Kidney (tissue), 22 donors: ENCODE data around the gene ATP11C. TPM values are rescaled to one million over a fixed set of nuclear protein-coding genes. Genes with fewer than 3 reads are reported as not detected.
A peak's percentile ranks its signal among the peaks of the same experiment; 100 is the strongest.

Source experiments
- DNase-seq, 5 donors: peaks; one replicate each; pipeline ENCODE4 v3.0.0-alpha.2; 2013 to 2020
- FAIRE-seq: peaks from 2 replicates; lab custom pipeline; 2012; peaks lifted over from hg19 to GRCh38; lab: Jason Lieb, UNC
- H3K27ac ChIP-seq, 2 donors: one replicate each; pipeline ENCODE4 v1.7.0; 2013; ENCODE audit warnings: low read depth in 2 of 2, low read length in 2 of 2, inconsistent platforms in 1 of 2
- H3K27me3 ChIP-seq: one replicate; pipeline ENCODE4 v1.7.1; 2013; ENCODE audit warnings: low read length, inconsistent platforms; ENCODE audit not compliant: control insufficient read depth, insufficient read depth
- H3K36me3 ChIP-seq, 3 donors: one replicate each; pipeline versions ENCODE4 v1.7.0 to v1.7.1; 2013; ENCODE audit warnings: low read length in 3 of 3, control low read depth in 1 of 3, inconsistent platforms in 1 of 3; ENCODE audit not compliant: insufficient read depth in 3 of 3, control insufficient read depth in 2 of 3
- H3K4me1 ChIP-seq, 3 donors: one replicate each; pipeline versions ENCODE4 v1.7.0 to v1.7.1; 2013; ENCODE audit warnings: low read length in 3 of 3, inconsistent platforms in 1 of 3, low read depth in 1 of 3; ENCODE audit not compliant: control insufficient read depth in 2 of 3, insufficient read depth in 2 of 3
- H3K4me3 ChIP-seq, 3 donors: one replicate each; pipeline versions ENCODE4 v1.7.0 to v1.8.1; 2013; ENCODE audit warnings: low read length in 3 of 3, control low read depth in 1 of 3, inconsistent platforms in 1 of 3
- H3K9ac ChIP-seq, 3 donors: one replicate each; pipeline versions ENCODE4 v1.7.0 to v1.7.1; 2013; ENCODE audit warnings: low read length in 3 of 3, control low read depth in 1 of 3, inconsistent platforms in 1 of 3
- H3K9me3 ChIP-seq, 3 donors: one replicate each; pipeline versions ENCODE4 v1.7.0 to v1.7.1; 2013; ENCODE audit warnings: low read length in 3 of 3, control low read depth in 1 of 3, inconsistent platforms in 1 of 3; ENCODE audit not compliant: control insufficient read depth in 2 of 3, insufficient read depth in 1 of 3
- intact Hi-C: fragments of 100-400 bp; cut with DNase I; formaldehyde crosslinking; loops from one replicate; pipeline ENCODE4 v1.11.1; 2022
- long read RNA-seq, 10 donors: library from polyadenylated mRNA in 1 of 10; unstranded in 1 of 10; transcript quantifications; one replicate each; pipeline ENCODE4 v2.0.0 and lab custom pipeline, GENCODE V29; 2021 to 2026
- polyA plus RNA-seq: library from polyadenylated mRNA; stranded (reverse); fragments of 350-450 nt; fragmentation: Illumina TruSeq; extraction: RNeasy Lipid Tissue Mini Kit (QIAGEN cat#74804); gene quantifications from one replicate; pipeline ENCODE4 v1.2.3, GENCODE V29; 2014; ENCODE audit warnings: low read depth, low replicate concordance; ENCODE audit not compliant: insufficient read depth
- total RNA-seq: library from RNA; stranded (reverse); fragmentation: NEBNext Ultra II Directional; extraction: Animal tissue kit (Norgen Biotek cat#: 25700); gene quantifications from one replicate; pipeline ENCODE4 v1.2.1, GENCODE V29; 2021
- TF ChIP-seq, protein P1 (sequence below): IDR thresholded peaks from 3 replicates; pipeline ENCODE4 v1.5.1; 2012; ENCODE audit warnings: mild to moderate bottlenecking, moderate library complexity, borderline replicate concordance; ENCODE audit not compliant: insufficient read depth; ENCODE audit errors: extremely low read depth
- donor health status: control.
- donor health status: control.
- donor health status: control.
- donor health status: control.
- donor health status: control.
- donor health status: DM: yes; HTN: yes; CAD: no.
- donor health status: Normal renal cell carcinoma (clear cell type).

The ATP11C gene
- total RNA-seq (23.9 TPM), polyA plus RNA-seq (10.1 TPM)
- long read RNA-seq, donor 1: 0 reads
- long read RNA-seq, donor 2: 0 reads
- long read RNA-seq, donor 3: 0 reads
- long read RNA-seq, donor 4: 0 reads
- long read RNA-seq, donor 5: 0 reads
- long read RNA-seq, donor 6: 0 reads
- long read RNA-seq, donor 7, partial matches to known transcripts: 19 of 27 reads
- long read RNA-seq, donor 7, other reads (novel, unspliced or antisense): 8 of 27 reads
- long read RNA-seq, donor 8: 0 reads
- long read RNA-seq, donor 9: 0 reads
- long read RNA-seq, donor 10: 0 reads

DNA sequence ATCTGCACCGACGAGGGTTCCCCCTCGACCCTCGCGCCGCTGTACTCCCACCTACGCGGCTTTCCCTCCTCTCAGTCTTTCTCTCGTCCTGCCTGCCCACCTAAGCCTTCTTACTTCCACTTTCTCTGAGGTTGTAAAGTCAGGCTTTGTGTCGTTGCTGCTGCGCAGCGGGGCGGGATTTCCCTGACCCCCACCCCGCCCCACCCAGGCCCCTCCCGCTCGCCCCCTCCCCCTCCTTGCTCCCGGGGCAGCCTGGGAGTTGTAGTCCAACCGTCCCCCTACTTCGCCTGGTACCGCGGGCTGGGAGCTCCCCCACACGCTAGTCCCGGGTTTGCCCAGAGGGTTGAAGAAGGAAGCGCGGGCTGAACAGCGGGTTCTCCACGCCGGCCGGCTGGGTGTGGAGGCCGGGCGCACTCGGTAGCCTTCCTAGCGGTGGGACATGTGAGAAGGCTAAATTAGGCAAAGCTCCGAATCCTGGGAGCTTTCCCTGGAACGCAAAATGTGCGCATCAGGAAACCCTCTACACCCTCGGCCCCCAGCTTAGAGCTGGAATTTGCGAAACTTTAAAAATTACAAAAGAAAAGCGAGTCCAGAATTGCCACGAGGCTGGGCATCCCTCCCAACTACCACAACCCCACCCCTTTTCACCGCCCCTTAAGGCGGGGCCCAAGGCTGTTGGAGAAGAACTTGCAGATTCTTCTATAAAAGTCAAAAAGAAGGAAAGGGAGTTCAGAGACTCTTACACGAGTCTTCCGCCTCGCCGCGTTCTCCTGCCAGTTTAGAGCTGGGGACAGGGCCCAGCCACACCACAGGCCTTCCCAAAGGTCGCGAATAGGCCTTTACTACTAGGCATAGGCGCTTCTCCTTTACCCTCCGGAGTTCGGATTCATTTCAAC lies at the start of gene ATP11C:
Gene ATP11C, minus strand, starts transcription at position 153 of the 896 bp plus-strand sequence. CDS start 1,011 bp downstream, outside the sequence.
- TF ChIP-seq, protein P1, sequence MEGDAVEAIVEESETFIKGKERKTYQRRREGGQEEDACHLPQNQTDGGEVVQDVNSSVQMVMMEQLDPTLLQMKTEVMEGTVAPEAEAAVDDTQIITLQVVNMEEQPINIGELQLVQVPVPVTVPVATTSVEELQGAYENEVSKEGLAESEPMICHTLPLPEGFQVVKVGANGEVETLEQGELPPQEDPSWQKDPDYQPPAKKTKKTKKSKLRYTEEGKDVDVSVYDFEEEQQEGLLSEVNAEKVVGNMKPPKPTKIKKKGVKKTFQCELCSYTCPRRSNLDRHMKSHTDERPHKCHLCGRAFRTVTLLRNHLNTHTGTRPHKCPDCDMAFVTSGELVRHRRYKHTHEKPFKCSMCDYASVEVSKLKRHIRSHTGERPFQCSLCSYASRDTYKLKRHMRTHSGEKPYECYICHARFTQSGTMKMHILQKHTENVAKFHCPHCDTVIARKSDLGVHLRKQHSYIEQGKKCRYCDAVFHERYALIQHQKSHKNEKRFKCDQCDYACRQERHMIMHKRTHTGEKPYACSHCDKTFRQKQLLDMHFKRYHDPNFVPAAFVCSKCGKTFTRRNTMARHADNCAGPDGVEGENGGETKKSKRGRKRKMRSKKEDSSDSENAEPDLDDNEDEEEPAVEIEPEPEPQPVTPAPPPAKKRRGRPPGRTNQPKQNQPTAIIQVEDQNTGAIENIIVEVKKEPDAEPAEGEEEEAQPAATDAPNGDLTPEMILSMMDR: no peak
- Histone ChIP-seq H3K4me1 (no peaks in the 10 kb centered on the region), H3K9ac (peak within 1 kb of the TSS; percentile 42 to 63 (median 48)), H3K9me3 (no peaks in the 10 kb centered on the region), H3K27me3 (no peaks in the 10 kb centered on the region), H3K27ac (peak within 1 kb of the TSS; percentile 89 to 96), H3K4me3 (peak within 1 kb of the TSS; percentile 67 to 73 (median 72)), H3K36me3 (no peaks in the 10 kb centered on the region)
- intact Hi-C loops: no loop called here
- FAIRE-seq: no peak
- DNase-seq: peak; percentile 83 to 95 (median 90)

DNA sequence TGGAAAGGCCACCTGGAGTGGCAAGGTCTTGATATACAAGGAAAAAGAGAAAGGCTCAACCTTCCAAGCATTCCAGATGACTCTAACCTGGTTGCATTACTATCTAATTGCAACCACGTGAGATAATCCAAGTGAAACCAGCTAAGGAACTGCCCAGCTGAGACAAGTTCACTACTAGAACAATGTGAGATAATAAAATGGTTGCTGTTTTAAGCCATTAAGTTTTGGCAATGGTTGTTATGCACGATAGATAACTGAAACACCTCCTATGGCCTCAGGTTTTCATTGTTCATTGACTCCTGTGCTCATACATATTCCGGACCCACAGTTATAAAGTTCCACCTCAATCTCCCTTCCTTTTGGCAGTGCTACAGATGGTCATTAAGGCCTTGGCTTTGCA lies 41.6 kb upstream of the ATP11C start:
- H3K4me1 ChIP-seq: no peaks in the 10 kb centered on the region
- DNase-seq (no peak), FAIRE-seq (no peak)
- H3K27me3 ChIP-seq: no peaks in the 10 kb centered on the region
- H3K36me3 ChIP-seq: no peaks in the 10 kb centered on the region
- H3K27ac ChIP-seq: no peak overlapping the region
- intact Hi-C loops: no loop called here
- TF ChIP-seq, protein P1: no peak
- no peak overlapping the region for H3K4me3 ChIP-seq
- no peaks in the 10 kb centered on the region for H3K9me3 ChIP-seq
- H3K9ac ChIP-seq: no peak overlapping the region

DNA sequence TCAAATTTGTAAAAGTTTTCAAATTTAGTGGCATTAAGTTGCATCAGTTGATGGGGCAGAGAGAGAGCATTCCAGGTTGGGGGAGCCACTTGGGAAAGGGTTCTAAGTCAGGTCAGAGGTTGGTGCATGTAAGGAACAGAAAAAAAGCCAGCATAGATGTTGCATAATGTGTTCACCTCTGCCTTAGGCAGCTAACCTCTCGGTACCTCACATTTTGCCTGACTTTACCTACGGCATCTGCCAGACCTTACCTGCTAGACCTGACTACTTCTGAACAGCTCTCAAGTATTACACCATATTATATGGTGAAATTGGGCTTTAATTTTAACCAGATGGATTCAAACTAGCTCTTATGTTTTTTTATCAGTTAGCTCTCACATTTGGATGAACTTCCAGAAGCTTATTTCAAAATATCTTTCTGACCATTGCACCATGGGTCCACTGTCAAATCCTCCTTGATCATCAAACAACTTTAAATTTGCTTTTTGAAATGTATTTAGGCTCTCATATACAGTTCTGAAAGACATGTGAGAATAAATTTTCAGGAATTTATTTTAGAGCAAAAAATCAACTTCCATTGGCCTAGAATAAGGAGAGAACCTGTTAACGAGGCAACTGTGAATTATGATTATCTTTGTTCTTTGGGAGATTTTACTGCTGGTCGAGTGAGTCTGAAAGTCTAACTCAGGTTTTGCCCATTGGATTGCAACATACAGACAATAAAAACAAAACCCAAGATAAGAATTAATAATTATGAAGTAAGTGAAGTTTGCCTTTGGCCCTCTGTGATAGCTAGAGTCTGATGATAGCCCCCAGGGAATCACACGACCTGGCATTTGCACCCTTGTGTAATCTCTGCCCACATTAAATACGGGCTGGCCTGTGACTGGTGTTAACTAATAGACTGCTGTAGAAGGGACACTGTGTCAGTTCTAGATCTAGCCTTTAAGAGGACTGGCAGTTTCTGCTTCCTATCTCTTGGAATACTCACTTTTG lies 40.1 kb upstream of the ATP11C start:
- TF ChIP-seq, protein P1: no peak
- Histone ChIP-seq H3K27ac (no peak overlapping the region), H3K9ac (no peak overlapping the region), H3K4me1 (no peaks in the 10 kb centered on the region), H3K36me3 (no peaks in the 10 kb centered on the region), H3K9me3 (no peaks in the 10 kb centered on the region), H3K27me3 (no peaks in the 10 kb centered on the region), H3K4me3 (no peak overlapping the region)
- no peak for FAIRE-seq
- no peak for DNase-seq
- intact Hi-C loops: no loop called here
